ENCODE data around the gene ZNF732.

DNA sequence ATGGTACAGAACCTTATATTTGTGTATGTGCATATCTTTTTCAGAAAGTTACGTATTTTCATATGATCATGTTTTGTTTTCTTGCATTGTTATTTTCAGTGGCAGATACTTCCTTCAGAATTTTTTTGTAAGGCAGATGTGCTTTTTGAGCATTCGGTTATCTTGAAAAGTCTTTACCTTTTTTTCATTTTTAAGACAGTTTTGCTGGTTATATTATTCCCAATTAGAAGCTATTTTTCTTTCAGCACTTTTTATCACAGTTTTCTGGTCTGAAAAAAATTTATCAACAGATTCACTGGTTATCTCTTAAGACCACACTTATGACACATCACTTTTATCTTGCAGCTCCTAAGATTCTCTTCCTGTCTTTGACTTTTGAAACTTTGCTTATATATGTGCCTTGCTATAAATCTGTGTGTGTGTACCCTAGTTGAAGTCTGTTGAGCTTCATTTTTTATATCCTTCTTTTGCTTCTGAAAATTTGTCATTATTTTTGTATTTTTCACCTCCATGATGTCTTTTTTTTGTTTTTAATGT is 53.1 kb downstream of the ZNF732 start:
- TF ChIP-seq TAF1 (IDR thresholded peaks at IDR 0.05; ENCODE audit: borderline replicate concordance, low read depth, low read length), result no peak
- TF ChIP-seq POLR2AphosphoS5 (IDR thresholded peaks at IDR 0.05; ENCODE audit: low read depth, low read length), result no peak
- TF ChIP-seq POLR2A (IDR thresholded peaks at IDR 0.05; ENCODE audit: low read depth, low read length), result no peak
